ENCODE measurements around the gene CTSW.
"Not testable (repeated sequence)": the region's sequence is repeated elsewhere in the genome, so short reads cannot be mapped to it uniquely, and the experiment has no call there.

The CTSW gene

GRCh38 chr11:65879617-65880016 lies at the start of gene CTSW:
TSS of gene CTSW (plus strand) at chr11:65879837. CDS start at chr11:65879855, 18 bp downstream.
- Histone ChIP-seq H3K4me3 (replicated peaks; ENCODE audit: low read depth, low read length) (no peak within 1 kb of the TSS), H3K36me3 (ENCODE audit: control insufficient read depth, insufficient read depth, low read length) (peaks cover 18% of the 10 kb centered on the region), H3K27me3 (replicated peaks; ENCODE audit: control insufficient read depth, insufficient read depth, low read length) (no peaks in the 10 kb centered on the region)
- no peak for DNase-seq (ENCODE audit: extremely low read depth, insufficient read length)
- TF ChIP-seq CTCF (IDR thresholded peaks at IDR 0.05; ENCODE audit: insufficient read depth, low read length, poor library complexity, severe bottlenecking) = no peak

GRCh38 chr11:65832231-65832630 lies 47.4 kb upstream of the CTSW start:
- not testable (repeated sequence) for H3K4me3 ChIP-seq (replicated peaks; ENCODE audit: low read depth, low read length); H3K27me3 ChIP-seq (replicated peaks; ENCODE audit: control insufficient read depth, insufficient read depth, low read length); H3K36me3 ChIP-seq (ENCODE audit: control insufficient read depth, insufficient read depth, low read length); DNase-seq (ENCODE audit: extremely low read depth, insufficient read length)

- peak within 1 kb of the TSS; percentile 64 for H3K4me3 ChIP-seq (replicated peaks; ENCODE audit: low read depth, low read length)
- peak; percentile 91 for DNase-seq (ENCODE audit: extremely low read depth, insufficient read length)
Observed at GRCh38 chr11:65833297-65834030, 46.2 kb upstream of the CTSW start, which contains the start of gene SNX32. TSS of gene SNX32 (plus strand) at chr11:65833963. CDS start at chr11:65834066, 103 bp downstream.

GRCh38 chr11:65834202-65834601 lies 45.4 kb upstream of the CTSW start:
- DNase-seq (ENCODE audit: extremely low read depth, insufficient read length) = no peak
- no peaks in the 10 kb centered on the region; the same call in 1 of the 2 replicates for H3K27me3 ChIP-seq (replicated peaks; ENCODE audit: control insufficient read depth, insufficient read depth, low read length)
- H3K36me3 ChIP-seq (ENCODE audit: control insufficient read depth, insufficient read depth, low read length) = no peaks in the 10 kb centered on the region
- H3K4me3 ChIP-seq (replicated peaks; ENCODE audit: low read depth, low read length) = peak overlapping the region; percentile 64
- TF ChIP-seq CTCF (IDR thresholded peaks at IDR 0.05; ENCODE audit: insufficient read depth, low read length, poor library complexity, severe bottlenecking) = no peak

More at GRCh38 chr11:65833297-65834030, 46.2 kb upstream of the CTSW start, which contains the start of gene SNX32:
- no peaks in the 10 kb centered on the region for H3K36me3 ChIP-seq (ENCODE audit: control insufficient read depth, insufficient read depth, low read length)
- TF ChIP-seq CTCF (IDR thresholded peaks at IDR 0.05; ENCODE audit: insufficient read depth, low read length, poor library complexity, severe bottlenecking) = no peak
- H3K27me3 ChIP-seq (replicated peaks; ENCODE audit: control insufficient read depth, insufficient read depth, low read length) = no peaks in the 10 kb centered on the region; the same call in 1 of the 2 replicates

GRCh38 chr11:65842144-65842543 lies 37.5 kb upstream of the CTSW start:
- TF ChIP-seq CTCF (IDR thresholded peaks at IDR 0.05; ENCODE audit: insufficient read depth, low read length, poor library complexity, severe bottlenecking) = no peak
- H3K27me3 ChIP-seq (replicated peaks; ENCODE audit: control insufficient read depth, insufficient read depth, low read length) = no peaks in the 10 kb centered on the region
- no peak overlapping the region for H3K4me3 ChIP-seq (replicated peaks; ENCODE audit: low read depth, low read length)
- no peak for DNase-seq (ENCODE audit: extremely low read depth, insufficient read length)
- H3K36me3 ChIP-seq (ENCODE audit: control insufficient read depth, insufficient read depth, low read length) = no peaks in the 10 kb centered on the region

- TF ChIP-seq CTCF (IDR thresholded peaks at IDR 0.05; ENCODE audit: insufficient read depth, low read length, poor library complexity, severe bottlenecking) = no peak
- DNase-seq (ENCODE audit: extremely low read depth, insufficient read length) = no peak
- Histone ChIP-seq H3K36me3 (ENCODE audit: control insufficient read depth, insufficient read depth, low read length) (no peaks in the 10 kb centered on the region), H3K27me3 (replicated peaks; ENCODE audit: control insufficient read depth, insufficient read depth, low read length) (no peaks in the 10 kb centered on the region), H3K4me3 (replicated peaks; ENCODE audit: low read depth, low read length) (no peak overlapping the region)
Observed at GRCh38 chr11:65843811-65844210, 35.8 kb upstream of the CTSW start.

Measured in GM06990 (cell line).